ENCODE results near the gene CSN1S1.
"Not testable (repeated sequence)": the region's sequence is repeated elsewhere in the genome, so short reads cannot be mapped to it uniquely, and the experiment has no call there.

The CSN1S1 gene

GRCh38 chr4:69930768-69931167, at the start of gene CSN1S1:
CSN1S1 (plus strand) TSS chr4:69931068; CDS start chr4:69932556, 1,488 bp downstream.
- no peak within 1 kb of the TSS for H3K4me3 ChIP-seq (ENCODE audit: low read depth, low read length)

GRCh38 chr4:69881173-69881773, 49.6 kb upstream of the CSN1S1 start:
- no peak overlapping the region for H3K4me3 ChIP-seq (ENCODE audit: low read depth, low read length)

GRCh38 chr4:69882150-69882549, 48.7 kb upstream of the CSN1S1 start:
- H3K4me3 ChIP-seq (ENCODE audit: low read depth, low read length): no peak overlapping the region

GRCh38 chr4:69888336-69888735, 42.5 kb upstream of the CSN1S1 start:
- H3K4me3 ChIP-seq (ENCODE audit: low read depth, low read length): no peak overlapping the region

- H3K4me3 ChIP-seq (ENCODE audit: low read depth, low read length): no peak overlapping the region
Observed at GRCh38 chr4:69894186-69894585, 36.7 kb upstream of the CSN1S1 start.

GRCh38 chr4:69894721-69895120, 36.1 kb upstream of the CSN1S1 start:
- no peak overlapping the region for H3K4me3 ChIP-seq (ENCODE audit: low read depth, low read length)

- H3K4me3 ChIP-seq (ENCODE audit: low read depth, low read length): no peak overlapping the region
Observed at GRCh38 chr4:69896530-69897116, 34.2 kb upstream of the CSN1S1 start.

GRCh38 chr4:69907151-69907550, 23.7 kb upstream of the CSN1S1 start:
- no peak overlapping the region for H3K4me3 ChIP-seq (ENCODE audit: low read depth, low read length)

GRCh38 chr4:69909195-69909594, 21.7 kb upstream of the CSN1S1 start:
- H3K4me3 ChIP-seq (ENCODE audit: low read depth, low read length): no peak overlapping the region

- no peak overlapping the region for H3K4me3 ChIP-seq (ENCODE audit: low read depth, low read length)
Observed at GRCh38 chr4:69910016-69910782, 20.7 kb upstream of the CSN1S1 start.

GRCh38 chr4:69920874-69921273, 10.0 kb upstream of the CSN1S1 start:
- H3K4me3 ChIP-seq (ENCODE audit: low read depth, low read length): no peak overlapping the region

GRCh38 chr4:69923782-69924410, 7.0 kb upstream of the CSN1S1 start:
- H3K4me3 ChIP-seq (ENCODE audit: low read depth, low read length): not testable (repeated sequence)

GRCh38 chr4:69934150-69934549, 3.3 kb downstream of the CSN1S1 start:
- H3K4me3 ChIP-seq (ENCODE audit: low read depth, low read length): no peak overlapping the region

- no peak overlapping the region for H3K4me3 ChIP-seq (ENCODE audit: low read depth, low read length)
Observed at GRCh38 chr4:69936566-69936965, 5.7 kb downstream of the CSN1S1 start.

- no peak overlapping the region for H3K4me3 ChIP-seq (ENCODE audit: low read depth, low read length)
Observed at GRCh38 chr4:69951602-69952001, 20.7 kb downstream of the CSN1S1 start.

- H3K4me3 ChIP-seq (ENCODE audit: low read depth, low read length): no peak overlapping the region
Observed at GRCh38 chr4:69957209-69957608, 26.3 kb downstream of the CSN1S1 start.

- no peak within 1 kb of the TSS for H3K4me3 ChIP-seq (ENCODE audit: low read depth, low read length)
Observed at GRCh38 chr4:69965628-69966027, 34.8 kb downstream of the CSN1S1 start, which contains the start of gene CSN2. CSN2 (minus strand) TSS chr4:69965728; CDS start chr4:69960995, 4,733 bp downstream.

GRCh38 chr4:69970071-69970470, 39.2 kb downstream of the CSN1S1 start:
- H3K4me3 ChIP-seq (ENCODE audit: low read depth, low read length): no peak overlapping the region

GRCh38 chr4:69974631-69975030, 43.8 kb downstream of the CSN1S1 start:
- H3K4me3 ChIP-seq (ENCODE audit: low read depth, low read length): no peak overlapping the region

GRCh38 chr4:69977582-69977981, 46.7 kb downstream of the CSN1S1 start:
- no peak overlapping the region for H3K4me3 ChIP-seq (ENCODE audit: low read depth, low read length)

- H3K4me3 ChIP-seq (ENCODE audit: low read depth, low read length): no peak overlapping the region
Observed at GRCh38 chr4:69984030-69984443, 53.2 kb downstream of the CSN1S1 start.

GRCh38 chr4:69986663-69987062, 55.8 kb downstream of the CSN1S1 start:
- H3K4me3 ChIP-seq (ENCODE audit: low read depth, low read length): no peak overlapping the region

Measured in iPS-11a (cell line).